Measurements from ENCODE around the gene GNAI2. TPM values are rescaled to one million over a fixed set of nuclear protein-coding genes. Genes with fewer than 3 reads are reported as not detected.
A peak's percentile ranks its signal among the peaks of the same experiment; 100 is the strongest.
"Not testable (repeated sequence)": the region's sequence is repeated elsewhere in the genome, so short reads cannot be mapped to it uniquely, and the experiment has no call there.

Gene GNAI2
- total RNA-seq, 1 experiment from 2014 or later: 214 TPM

- Histone ChIP-seq H3K4me1 (replicated peaks) (peaks cover 41% of the 10 kb centered on the region), H3K4me3 (no peak overlapping the region), H3K27me3 (replicated peaks) (no peaks in the 10 kb centered on the region), H3K9me3 (replicated peaks) (no peaks in the 10 kb centered on the region), H3K27ac (no peak overlapping the region), H3K36me3 (no peaks in the 10 kb centered on the region)
- no peak for DNase-seq (ENCODE audit: low read depth in 1 of 2, low spot score in 2 of 2)
Measured at GRCh38 chr3:50270422-50271224, 34.6 kb downstream of the GNAI2 start.

- H3K27ac ChIP-seq: no peak overlapping the region
- DNase-seq (ENCODE audit: low read depth in 1 of 2, low spot score in 2 of 2): no peak
- H3K36me3 ChIP-seq: no peaks in the 10 kb centered on the region
- no peaks in the 10 kb centered on the region for H3K9me3 ChIP-seq (replicated peaks)
- no peak overlapping the region for H3K4me3 ChIP-seq
- H3K27me3 ChIP-seq (replicated peaks): no peaks in the 10 kb centered on the region
- H3K4me1 ChIP-seq (replicated peaks): peaks cover 39% of the 10 kb centered on the region
Measured at GRCh38 chr3:50271314-50271936, 35.4 kb downstream of the GNAI2 start.

DNA sequence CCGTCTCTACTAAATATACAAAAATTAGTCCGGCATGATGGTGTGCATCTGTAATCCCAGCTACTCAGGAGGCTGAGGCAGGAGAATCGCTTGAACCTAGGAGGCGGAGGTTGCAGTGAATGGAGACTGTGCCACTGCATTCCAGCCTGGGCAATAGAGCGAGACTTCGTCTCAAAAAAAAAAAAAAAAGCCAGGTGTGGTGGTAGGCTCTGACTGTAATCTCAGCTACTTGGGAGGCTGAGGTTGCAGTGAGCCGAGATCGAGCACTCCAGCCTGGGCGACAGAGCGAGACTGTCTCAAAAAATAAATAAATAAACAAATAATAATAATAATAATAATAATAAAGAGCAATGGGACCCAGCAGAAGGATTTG, 36.5 kb downstream of the GNAI2 start:
- H3K27ac ChIP-seq; DNase-seq (ENCODE audit: low read depth in 1 of 2, low spot score in 2 of 2); H3K4me3 ChIP-seq; H3K27me3 ChIP-seq (replicated peaks); H3K9me3 ChIP-seq (replicated peaks); H3K36me3 ChIP-seq: not testable (repeated sequence)
- H3K4me1 ChIP-seq (replicated peaks): peaks cover 35% of the 10 kb centered on the region

DNA sequence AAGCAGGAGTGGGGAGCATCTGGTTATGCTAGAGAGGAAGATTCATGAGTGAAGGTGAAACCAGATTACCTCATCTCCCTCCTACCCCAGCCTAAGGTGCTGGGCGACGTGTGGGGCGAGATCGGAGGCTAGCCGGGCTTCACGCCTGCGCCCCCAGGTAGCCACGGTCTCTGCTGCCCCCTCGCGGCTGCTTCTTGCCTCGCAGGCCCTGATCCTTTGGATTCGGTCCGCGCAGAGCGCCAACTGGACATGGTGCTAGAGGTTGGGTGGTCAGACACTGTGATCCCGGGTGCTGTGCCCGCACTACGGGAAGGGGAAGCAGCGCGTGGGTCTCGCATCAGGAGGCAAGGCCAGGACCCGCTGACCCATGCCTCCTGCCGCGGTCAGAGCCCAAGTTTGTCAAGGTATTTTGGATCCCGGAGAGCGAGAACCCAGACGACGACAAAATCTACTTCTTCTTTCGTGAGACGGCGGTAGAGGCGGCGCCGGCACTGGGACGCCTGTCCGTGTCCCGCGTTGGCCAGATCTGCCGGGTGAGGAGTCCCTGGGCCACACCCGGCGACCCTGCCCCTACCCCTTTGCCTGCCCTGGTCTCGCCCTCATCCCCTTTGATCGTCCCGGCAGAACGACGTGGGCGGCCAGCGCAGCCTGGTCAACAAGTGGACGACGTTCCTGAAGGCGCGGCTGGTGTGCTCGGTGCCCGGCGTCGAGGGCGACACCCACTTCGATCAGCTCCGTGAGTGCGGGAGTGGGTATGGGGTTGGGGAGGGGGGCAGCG, 37.1 kb downstream of the GNAI2 start:
- Histone ChIP-seq H3K36me3 (no peaks in the 10 kb centered on the region), H3K9me3 (replicated peaks) (no peaks in the 10 kb centered on the region), H3K27ac (no peak overlapping the region), H3K4me1 (replicated peaks) (peaks cover 31% of the 10 kb centered on the region), H3K27me3 (replicated peaks) (no peaks in the 10 kb centered on the region), H3K4me3 (peak overlapping the region; percentile 21)
- DNase-seq (ENCODE audit: low read depth in 1 of 2, low spot score in 2 of 2): peak; percentile 74 to 82

DNA sequence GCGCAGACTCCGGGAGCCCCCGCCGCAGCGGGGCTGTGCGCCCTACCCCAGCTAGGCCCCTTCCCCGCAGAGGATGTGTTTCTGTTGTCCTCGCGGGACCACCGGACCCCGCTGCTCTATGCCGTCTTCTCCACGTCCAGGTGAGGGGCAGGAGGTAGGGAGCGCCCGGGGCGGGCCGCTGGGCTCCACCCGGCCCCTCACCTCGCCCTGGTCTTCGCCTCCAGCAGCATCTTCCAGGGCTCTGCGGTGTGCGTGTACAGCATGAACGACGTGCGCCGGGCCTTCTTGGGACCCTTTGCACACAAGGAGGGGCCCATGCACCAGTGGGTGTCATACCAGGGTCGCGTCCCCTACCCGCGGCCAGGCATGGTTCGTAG, 37.7 kb downstream of the GNAI2 start:
- Histone ChIP-seq H3K27ac (no peak overlapping the region), H3K36me3 (no peaks in the 10 kb centered on the region), H3K4me1 (replicated peaks) (peaks cover 25% of the 10 kb centered on the region), H3K9me3 (replicated peaks) (no peaks in the 10 kb centered on the region), H3K4me3 (no peak overlapping the region), H3K27me3 (replicated peaks) (no peaks in the 10 kb centered on the region)
- DNase-seq (ENCODE audit: low read depth in 1 of 2, low spot score in 2 of 2): no peak

- no peaks in the 10 kb centered on the region for H3K9me3 ChIP-seq (replicated peaks)
- DNase-seq (ENCODE audit: low read depth in 1 of 2, low spot score in 2 of 2): peak; percentile 54 to 57
Measured at GRCh38 chr3:50274371-50275104, 38.5 kb downstream of the GNAI2 start.

DNA sequence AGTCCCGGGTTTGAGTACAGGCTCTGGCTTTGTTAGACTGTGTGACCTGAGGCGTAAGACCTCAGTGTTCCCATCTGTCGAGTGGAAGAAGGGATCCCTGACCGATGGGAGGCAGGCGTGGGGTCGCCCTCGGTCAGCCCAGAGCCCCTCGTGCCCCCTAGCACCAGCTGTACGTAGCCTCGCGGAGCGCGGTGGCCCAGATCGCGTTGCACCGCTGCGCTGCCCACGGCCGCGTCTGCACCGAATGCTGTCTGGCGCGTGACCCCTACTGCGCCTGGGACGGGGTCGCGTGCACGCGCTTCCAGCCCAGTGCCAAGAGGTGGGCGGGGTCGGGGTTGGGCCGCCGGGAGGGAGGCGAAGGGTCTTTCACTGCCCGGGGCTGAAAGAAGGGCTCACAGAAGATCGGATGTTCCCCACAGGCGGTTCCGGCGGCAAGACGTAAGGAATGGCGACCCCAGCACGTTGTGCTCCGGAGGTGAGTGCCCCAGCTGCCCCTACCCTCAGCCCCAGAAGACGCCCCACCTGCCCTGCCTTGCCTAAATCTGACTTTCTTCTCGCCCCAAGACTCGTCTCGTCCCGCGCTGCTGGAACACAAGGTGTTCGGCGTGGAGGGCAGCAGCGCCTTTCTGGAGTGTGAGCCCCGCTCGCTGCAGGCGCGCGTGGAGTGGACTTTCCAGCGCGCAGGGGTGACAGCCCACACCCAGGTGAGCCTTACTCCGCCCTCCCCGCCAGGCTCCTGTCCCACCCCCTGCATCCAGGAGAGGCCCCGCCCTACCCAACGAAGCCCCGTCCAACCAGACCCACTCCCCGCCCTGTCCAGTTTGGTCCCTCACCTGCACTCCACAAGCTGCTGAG, 39.4 kb downstream of the GNAI2 start:
- Histone ChIP-seq H3K4me3 (no peak overlapping the region), H3K27me3 (replicated peaks) (no peaks in the 10 kb centered on the region), H3K36me3 (no peaks in the 10 kb centered on the region), H3K4me1 (replicated peaks) (peaks cover 8% of the 10 kb centered on the region), H3K27ac (no peak overlapping the region), H3K9me3 (replicated peaks) (no peaks in the 10 kb centered on the region)
- no peak for DNase-seq (ENCODE audit: low read depth in 1 of 2, low spot score in 2 of 2)

More at GRCh38 chr3:50274371-50275104, 38.5 kb downstream of the GNAI2 start:
- no peaks in the 10 kb centered on the region for H3K36me3 ChIP-seq
- H3K4me3 ChIP-seq: no peak overlapping the region
- H3K27ac ChIP-seq: no peak overlapping the region
- H3K4me1 ChIP-seq (replicated peaks): peaks cover 17% of the 10 kb centered on the region
- H3K27me3 ChIP-seq (replicated peaks): no peaks in the 10 kb centered on the region

- no peaks in the 10 kb centered on the region for H3K36me3 ChIP-seq
- H3K9me3 ChIP-seq (replicated peaks): no peaks in the 10 kb centered on the region
- DNase-seq (ENCODE audit: low read depth in 1 of 2, low spot score in 2 of 2): no peak
- H3K27ac ChIP-seq: no peak overlapping the region
- no peaks in the 10 kb centered on the region for H3K27me3 ChIP-seq (replicated peaks)
- no peak overlapping the region for H3K4me3 ChIP-seq
- H3K4me1 ChIP-seq (replicated peaks): peaks cover 7% of the 10 kb centered on the region
Measured at GRCh38 chr3:50275996-50276761, 40.2 kb downstream of the GNAI2 start.

DNA sequence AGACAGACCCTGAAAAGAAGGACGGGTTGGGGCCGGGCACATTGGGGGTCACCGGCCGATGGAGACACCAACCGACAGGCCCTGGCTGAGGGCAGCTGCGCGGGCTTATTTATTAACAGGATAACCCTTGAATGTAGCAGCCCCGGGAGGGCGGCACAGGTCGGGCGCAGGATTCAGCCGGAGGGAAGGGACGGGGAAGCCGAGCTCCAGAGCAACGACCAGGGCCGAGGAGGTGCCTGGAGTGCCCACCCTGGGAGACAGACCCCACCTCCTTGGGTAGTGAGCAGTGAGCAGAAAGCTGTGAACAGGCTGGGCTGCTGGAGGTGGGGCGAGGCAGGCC, 40.7 kb downstream of the GNAI2 start:
- Histone ChIP-seq H3K9me3 (replicated peaks) (no peaks in the 10 kb centered on the region), H3K27ac (no peak overlapping the region), H3K4me3 (no peak overlapping the region), H3K27me3 (replicated peaks) (no peaks in the 10 kb centered on the region), H3K4me1 (replicated peaks) (peaks cover 7% of the 10 kb centered on the region), H3K36me3 (no peaks in the 10 kb centered on the region)
- DNase-seq (ENCODE audit: low read depth in 1 of 2, low spot score in 2 of 2): no peak

DNA sequence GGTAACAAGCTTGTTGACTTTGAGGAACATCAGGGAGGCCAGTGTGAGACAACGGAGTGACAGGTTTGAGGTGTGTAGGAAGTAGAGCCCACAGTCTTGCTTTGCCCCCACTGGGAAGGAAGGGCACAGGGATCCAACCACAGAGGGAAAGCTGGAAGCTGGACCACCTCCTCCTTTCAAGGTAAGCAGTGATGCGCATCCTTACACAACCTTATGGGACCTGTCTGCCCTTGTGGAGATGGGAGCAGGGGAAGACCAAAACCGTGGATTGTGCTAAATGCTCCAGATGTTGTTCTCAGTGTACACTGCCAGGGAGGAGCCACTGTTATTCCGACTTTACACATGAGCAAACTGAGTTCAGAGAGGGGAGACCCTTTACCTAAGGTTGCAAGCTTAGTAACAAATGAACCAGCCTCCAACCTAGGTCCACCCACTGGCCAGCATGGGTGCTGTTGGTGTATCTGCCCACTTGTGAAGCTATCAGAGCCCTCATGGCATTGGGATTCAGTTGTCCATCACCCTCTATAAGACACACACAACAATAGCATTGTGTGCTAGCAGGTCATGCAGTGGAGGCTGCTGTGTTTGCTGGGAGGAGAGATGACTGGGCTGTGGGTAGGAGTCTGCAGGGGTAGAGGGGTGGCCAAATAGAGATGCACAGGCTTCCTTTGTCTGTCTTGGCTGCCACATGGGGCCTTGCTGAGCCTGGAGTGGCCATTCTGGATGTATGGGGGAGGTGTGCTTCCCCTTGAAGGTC, 42.3 kb downstream of the GNAI2 start:
- H3K27ac ChIP-seq: no peak overlapping the region
- no peaks in the 10 kb centered on the region for H3K27me3 ChIP-seq (replicated peaks)
- DNase-seq (ENCODE audit: low read depth in 1 of 2, low spot score in 2 of 2): no peak

GRCh38 chr3:50278880-50279224, 42.8 kb downstream of the GNAI2 start, which contains the start of gene LSMEM2:
Gene LSMEM2 (plus strand): TSS chr3:50279087. CDS start chr3:50279114, 27 bp downstream.
- Histone ChIP-seq H3K36me3 (no peaks in the 10 kb centered on the region), H3K27ac (no peak within 1 kb of the TSS), H3K9me3 (replicated peaks) (no peaks in the 10 kb centered on the region), H3K27me3 (replicated peaks) (no peaks in the 10 kb centered on the region), H3K4me3 (no peak within 1 kb of the TSS), H3K4me1 (replicated peaks) (no peaks in the 10 kb centered on the region)
- DNase-seq (ENCODE audit: low read depth in 1 of 2, low spot score in 2 of 2): no peak

More for the DNA sequence above, 42.3 kb downstream of the GNAI2 start:
- H3K36me3 ChIP-seq: no peaks in the 10 kb centered on the region
- H3K4me1 ChIP-seq (replicated peaks): peaks cover 3% of the 10 kb centered on the region
- H3K4me3 ChIP-seq: no peak overlapping the region
- no peaks in the 10 kb centered on the region for H3K9me3 ChIP-seq (replicated peaks)

All from SJSA1 (cell line).